Activated naive CD8-positive, alpha-beta T cell (primary cell): Measurements from ENCODE around the gene AXDND1.
"Not testable (repeated sequence)": the region's sequence is repeated elsewhere in the genome, so short reads cannot be mapped to it uniquely, and the experiment has no call there.

Experiments
- H3K27ac Mint-ChIP-seq: one replicate; pipeline ENCODE4 v1.8.0; 2021; ENCODE audit warnings: mixed read lengths
- H3K27me3 Mint-ChIP-seq: one replicate; pipeline ENCODE4 v1.8.0; 2021; ENCODE audit warnings: mixed read lengths
- H3K36me3 Mint-ChIP-seq: one replicate; pipeline ENCODE4 v1.8.0; 2021; ENCODE audit warnings: mixed read lengths
- H3K4me1 Mint-ChIP-seq: one replicate; pipeline ENCODE4 v1.8.0; 2021; ENCODE audit warnings: low read depth, mixed read lengths
- H3K4me3 Mint-ChIP-seq: one replicate; pipeline ENCODE4 v1.8.0; 2021; ENCODE audit warnings: mild to moderate bottlenecking, mixed read lengths
- H3K9me3 Mint-ChIP-seq: one replicate; pipeline ENCODE4 v1.8.0; 2021; ENCODE audit warnings: low read depth, mixed read lengths

Gene AXDND1

GRCh38 chr1:179424610-179425009 lies 58.8 kb downstream of the AXDND1 start:
- no peaks in the 10 kb centered on the region for H3K27me3 Mint-ChIP-seq
- no peaks in the 10 kb centered on the region for H3K4me1 Mint-ChIP-seq
- H3K27ac Mint-ChIP-seq = no peak overlapping the region
- H3K4me3 Mint-ChIP-seq = no peak overlapping the region
- H3K36me3 Mint-ChIP-seq = peaks cover 15% of the 10 kb centered on the region
- peaks cover 20% of the 10 kb centered on the region for H3K9me3 Mint-ChIP-seq

- H3K27ac Mint-ChIP-seq = no peak overlapping the region
- no peaks in the 10 kb centered on the region for H3K4me1 Mint-ChIP-seq
- H3K27me3 Mint-ChIP-seq = no peaks in the 10 kb centered on the region
- H3K36me3 Mint-ChIP-seq = peaks cover 15% of the 10 kb centered on the region
- no peak overlapping the region for H3K4me3 Mint-ChIP-seq
- H3K9me3 Mint-ChIP-seq = peaks cover 20% of the 10 kb centered on the region
Measured at GRCh38 chr1:179425186-179425585, 59.4 kb downstream of the AXDND1 start.

GRCh38 chr1:179437171-179437570 lies 71.4 kb downstream of the AXDND1 start:
- H3K27ac Mint-ChIP-seq = no peak overlapping the region
- no peaks in the 10 kb centered on the region for H3K36me3 Mint-ChIP-seq
- H3K9me3 Mint-ChIP-seq = no peaks in the 10 kb centered on the region
- H3K27me3 Mint-ChIP-seq = peaks cover 8% of the 10 kb centered on the region
- H3K4me3 Mint-ChIP-seq = no peak overlapping the region
- no peaks in the 10 kb centered on the region for H3K4me1 Mint-ChIP-seq

- not testable (repeated sequence) for H3K27ac Mint-ChIP-seq, H3K4me1 Mint-ChIP-seq, H3K36me3 Mint-ChIP-seq, H3K9me3 Mint-ChIP-seq, H3K4me3 Mint-ChIP-seq, H3K27me3 Mint-ChIP-seq
Measured at GRCh38 chr1:179439646-179440045, 73.9 kb downstream of the AXDND1 start.

GRCh38 chr1:179440301-179440700 lies 74.5 kb downstream of the AXDND1 start:
- H3K4me1 Mint-ChIP-seq, H3K36me3 Mint-ChIP-seq, H3K27ac Mint-ChIP-seq, H3K9me3 Mint-ChIP-seq, H3K27me3 Mint-ChIP-seq, H3K4me3 Mint-ChIP-seq: not testable (repeated sequence)

GRCh38 chr1:179440971-179441370 lies 75.2 kb downstream of the AXDND1 start:
- Mint-ChIP-seq H3K27ac (no peak overlapping the region), H3K27me3 (peaks cover 4% of the 10 kb centered on the region), H3K4me3 (no peak overlapping the region), H3K9me3 (no peaks in the 10 kb centered on the region), H3K36me3 (no peaks in the 10 kb centered on the region), H3K4me1 (no peaks in the 10 kb centered on the region)

GRCh38 chr1:179441501-179441900 lies 75.7 kb downstream of the AXDND1 start:
- Mint-ChIP-seq H3K27ac (no peak overlapping the region), H3K36me3 (no peaks in the 10 kb centered on the region), H3K27me3 (peaks cover 4% of the 10 kb centered on the region), H3K4me1 (no peaks in the 10 kb centered on the region), H3K4me3 (no peak overlapping the region), H3K9me3 (no peaks in the 10 kb centered on the region)

- not testable (repeated sequence) for H3K36me3 Mint-ChIP-seq, H3K4me1 Mint-ChIP-seq, H3K27ac Mint-ChIP-seq, H3K27me3 Mint-ChIP-seq, H3K9me3 Mint-ChIP-seq, H3K4me3 Mint-ChIP-seq
Measured at GRCh38 chr1:179442846-179443245, 77.1 kb downstream of the AXDND1 start.

- no peaks in the 10 kb centered on the region for H3K36me3 Mint-ChIP-seq
- H3K4me3 Mint-ChIP-seq = no peak overlapping the region
- H3K4me1 Mint-ChIP-seq = no peaks in the 10 kb centered on the region
- no peak overlapping the region for H3K27ac Mint-ChIP-seq
- no peaks in the 10 kb centered on the region for H3K9me3 Mint-ChIP-seq
- peaks cover 7% of the 10 kb centered on the region for H3K27me3 Mint-ChIP-seq
Measured at GRCh38 chr1:179445593-179445992, 79.8 kb downstream of the AXDND1 start.

GRCh38 chr1:179447489-179447888 lies 81.7 kb downstream of the AXDND1 start:
- no peak overlapping the region for H3K27ac Mint-ChIP-seq
- H3K4me3 Mint-ChIP-seq = no peak overlapping the region
- H3K27me3 Mint-ChIP-seq = peaks cover 16% of the 10 kb centered on the region
- no peaks in the 10 kb centered on the region for H3K4me1 Mint-ChIP-seq
- H3K36me3 Mint-ChIP-seq = peaks cover 2% of the 10 kb centered on the region
- no peaks in the 10 kb centered on the region for H3K9me3 Mint-ChIP-seq

GRCh38 chr1:179448437-179449149 lies 82.8 kb downstream of the AXDND1 start:
- Mint-ChIP-seq H3K36me3 (peaks cover 2% of the 10 kb centered on the region), H3K4me3 (no peak overlapping the region), H3K27me3 (peaks cover 16% of the 10 kb centered on the region), H3K9me3 (no peaks in the 10 kb centered on the region), H3K27ac (no peak overlapping the region), H3K4me1 (no peaks in the 10 kb centered on the region)

GRCh38 chr1:179459606-179460206 lies 93.9 kb downstream of the AXDND1 start:
- H3K27ac Mint-ChIP-seq, H3K4me1 Mint-ChIP-seq, H3K9me3 Mint-ChIP-seq, H3K36me3 Mint-ChIP-seq, H3K27me3 Mint-ChIP-seq, H3K4me3 Mint-ChIP-seq: not testable (repeated sequence)

- not testable (repeated sequence) for H3K27me3 Mint-ChIP-seq, H3K27ac Mint-ChIP-seq, H3K36me3 Mint-ChIP-seq, H3K4me3 Mint-ChIP-seq, H3K4me1 Mint-ChIP-seq, H3K9me3 Mint-ChIP-seq
Measured at GRCh38 chr1:179465661-179466060, 99.9 kb downstream of the AXDND1 start.

- Mint-ChIP-seq H3K27me3 (peaks cover 8% of the 10 kb centered on the region), H3K27ac (no peak overlapping the region), H3K4me1 (no peaks in the 10 kb centered on the region), H3K9me3 (peaks cover 24% of the 10 kb centered on the region), H3K36me3 (peaks cover 5% of the 10 kb centered on the region), H3K4me3 (no peak overlapping the region)
Measured at GRCh38 chr1:179474713-179475112, 108.9 kb downstream of the AXDND1 start.

- Mint-ChIP-seq H3K4me3 (no peak overlapping the region), H3K27me3 (peaks cover 9% of the 10 kb centered on the region), H3K27ac (no peak overlapping the region), H3K9me3 (peaks cover 34% of the 10 kb centered on the region), H3K4me1 (no peaks in the 10 kb centered on the region), H3K36me3 (peaks cover 10% of the 10 kb centered on the region)
Measured at GRCh38 chr1:179476484-179476883, 110.7 kb downstream of the AXDND1 start.

- Mint-ChIP-seq H3K36me3 (peaks cover 12% of the 10 kb centered on the region), H3K9me3 (peaks cover 38% of the 10 kb centered on the region)
Measured at GRCh38 chr1:179478370-179478769, 112.6 kb downstream of the AXDND1 start.

More at GRCh38 chr1:179478370-179478769, 112.6 kb downstream of the AXDND1 start:
- no peak overlapping the region for H3K4me3 Mint-ChIP-seq
- H3K27ac Mint-ChIP-seq = no peak overlapping the region
- H3K27me3 Mint-ChIP-seq = peaks cover 7% of the 10 kb centered on the region
- no peaks in the 10 kb centered on the region for H3K4me1 Mint-ChIP-seq
